Suprapubic skin (tissue), 4 donors: ENCODE results near the gene UNC45A. TPM values are rescaled to one million over a fixed set of nuclear protein-coding genes. Genes with fewer than 3 reads are reported as not detected.

Experiments
- DNase-seq, 2 donors: peaks; one replicate each; pipeline ENCODE4 v3.0.0-alpha.2; 2019; ENCODE audit warnings: low spot score in 2 of 2
- H3K27ac ChIP-seq: fragments of 200-600 bp; sonication (generic); one replicate; pipeline ENCODE4 v1.5.1; 2019
- H3K27me3 ChIP-seq: fragments of 200-600 bp; sonication (generic); one replicate; pipeline ENCODE4 v1.5.1; 2019
- H3K36me3 ChIP-seq: fragments of 200-600 bp; sonication (generic); one replicate; pipeline ENCODE4 v1.5.1; 2019
- H3K4me1 ChIP-seq: fragments of 200-600 bp; sonication (generic); one replicate; pipeline ENCODE4 v1.5.1; 2019
- H3K4me3 ChIP-seq: fragments of 200-600 bp; sonication (generic); one replicate; pipeline ENCODE4 v1.5.1; 2019; ENCODE audit warnings: mild to moderate bottlenecking
- H3K9me3 ChIP-seq: fragments of 200-600 bp; sonication (generic); one replicate; pipeline ENCODE4 v1.5.1; 2019
- CTCF ChIP-seq, 2 donors: fragments of 200-600 bp in 1 of 2; fragments of 450-650 bp in 1 of 2; sonication (generic) in 1 of 2; IDR thresholded peaks; one replicate each; pipeline ENCODE4 v1.5.1; 2016 to 2019; ENCODE audit warnings: antibody characterized with exemption in 2 of 2, mild to moderate bottlenecking in 1 of 2, moderate library complexity in 1 of 2
- EP300 ChIP-seq: sonication (generic); formaldehyde crosslinking; IDR thresholded peaks from one replicate; pipeline ENCODE4 v1.6.1; 2017; ENCODE audit warnings: antibody characterized with exemption
- POLR2A ChIP-seq, 2 donors: fragments of 450-650 bp; IDR thresholded peaks; one replicate each; pipeline ENCODE4 v1.6.1; 2017; ENCODE audit warnings: antibody characterized with exemption in 2 of 2, mild to moderate bottlenecking in 2 of 2, moderate library complexity in 2 of 2
- POLR2AphosphoS5 ChIP-seq, 3 donors: sonication (generic); formaldehyde crosslinking; IDR thresholded peaks; one replicate each; pipeline ENCODE4 v1.6.1; 2017; ENCODE audit warnings: antibody characterized with exemption in 3 of 3
- WGBS: methylation state at CpG from one replicate; pipeline ENCODE4 v1.1.5; 2018; 5-methylcytosine and 5-hydroxymethylcytosine counted together
- total RNA-seq, 4 donors: library from RNA; depleted of rRNA; stranded (reverse); fragments of >200 nt; gene quantifications; one replicate each; pipeline ENCODE4 v1.1.0, GENCODE V29; 2016

The UNC45A gene
- total RNA-seq, 4 donors from 2014 or later, result 52.4 to 94.5 (median 67.8) TPM

- WGBS, result 3% methylated on average over 10 of the region's 56 CpGs
- Histone ChIP-seq H3K4me1 (peaks cover 42% of the 10 kb centered on the region), H3K27me3 (no peaks in the 10 kb centered on the region), H3K4me3 (peak overlapping the region; percentile 72), H3K36me3 (peaks cover 34% of the 10 kb centered on the region), H3K27ac (peak overlapping the region; percentile 40), H3K9me3 (no peaks in the 10 kb centered on the region)
- TF ChIP-seq POLR2A (IDR thresholded peaks at IDR 0.05), result no peak
- peak; percentile 84 to 98 for TF ChIP-seq CTCF (IDR thresholded peaks at IDR 0.05)
- TF ChIP-seq EP300, result no peak
- TF ChIP-seq POLR2AphosphoS5 (IDR thresholded peaks at IDR 0.05), result no peak
- DNase-seq, result peak in 1 of 2 donors; percentile 82
Observed at GRCh38 chr15:90956274-90957030, 21.4 kb downstream of the UNC45A start.

GRCh38 chr15:90957031-90957790 lies 22.1 kb downstream of the UNC45A start:
- Histone ChIP-seq H3K4me1 (peaks cover 42% of the 10 kb centered on the region), H3K9me3 (no peaks in the 10 kb centered on the region)

GRCh38 chr15:90957791-90958190 lies 22.7 kb downstream of the UNC45A start:
- Histone ChIP-seq H3K36me3 (peaks cover 32% of the 10 kb centered on the region), H3K4me1 (peaks cover 42% of the 10 kb centered on the region), H3K9me3 (no peaks in the 10 kb centered on the region), H3K27ac (no peak overlapping the region), H3K4me3 (peak overlapping the region; percentile 72), H3K27me3 (no peaks in the 10 kb centered on the region)
- WGBS, result 70% methylated on average over 6 of the region's 6 CpGs
- TF ChIP-seq EP300 (no peak), POLR2A (IDR thresholded peaks at IDR 0.05) (no peak), CTCF (IDR thresholded peaks at IDR 0.05) (no peak), POLR2AphosphoS5 (IDR thresholded peaks at IDR 0.05) (no peak)
- no peak for DNase-seq

More at GRCh38 chr15:90957031-90957790, 22.1 kb downstream of the UNC45A start:
- peaks cover 34% of the 10 kb centered on the region for H3K36me3 ChIP-seq
- no peak for DNase-seq
- H3K4me3 ChIP-seq, result peak overlapping the region; percentile 72
- H3K27ac ChIP-seq, result peak overlapping the region; percentile 40
- WGBS, result 38% methylated on average over 11 of the region's 63 CpGs
- no peaks in the 10 kb centered on the region for H3K27me3 ChIP-seq
- no peak for TF ChIP-seq POLR2AphosphoS5 (IDR thresholded peaks at IDR 0.05)
- TF ChIP-seq POLR2A (IDR thresholded peaks at IDR 0.05), result no peak
- no peak for TF ChIP-seq CTCF (IDR thresholded peaks at IDR 0.05)
- TF ChIP-seq EP300, result no peak

GRCh38 chr15:90959028-90959595 lies 24.0 kb downstream of the UNC45A start:
- H3K4me1 ChIP-seq, result peaks cover 42% of the 10 kb centered on the region
- TF ChIP-seq EP300 (no peak), CTCF (IDR thresholded peaks at IDR 0.05) (no peak), POLR2AphosphoS5 (IDR thresholded peaks at IDR 0.05) (no peak), POLR2A (IDR thresholded peaks at IDR 0.05) (no peak)
- DNase-seq, result no peak
- H3K27ac ChIP-seq, result no peak overlapping the region
- H3K27me3 ChIP-seq, result no peaks in the 10 kb centered on the region
- WGBS, result 74% methylated on average over 8 of the region's 8 CpGs
- H3K4me3 ChIP-seq, result no peak overlapping the region
- peaks cover 31% of the 10 kb centered on the region for H3K36me3 ChIP-seq
- no peaks in the 10 kb centered on the region for H3K9me3 ChIP-seq

- Histone ChIP-seq H3K27ac (no peak overlapping the region), H3K27me3 (no peaks in the 10 kb centered on the region), H3K9me3 (no peaks in the 10 kb centered on the region), H3K4me3 (no peak overlapping the region), H3K4me1 (peaks cover 38% of the 10 kb centered on the region), H3K36me3 (peaks cover 33% of the 10 kb centered on the region)
- TF ChIP-seq EP300 (no peak), POLR2A (IDR thresholded peaks at IDR 0.05) (no peak), POLR2AphosphoS5 (IDR thresholded peaks at IDR 0.05) (no peak)
- DNase-seq, result peak in 1 of 2 donors; percentile 64
- WGBS, result 52% methylated on average over 5 of the region's 5 CpGs
Observed at GRCh38 chr15:90959894-90960293, 24.8 kb downstream of the UNC45A start.
